Measurements from ENCODE around the gene EID2B.
A peak's percentile ranks its signal among the peaks of the same experiment; 100 is the strongest.

Gene EID2B

GRCh38 chr19:39525205-39525604 is 7.4 kb downstream of the EID2B start:
- DNase-seq, result no peak

GRCh38 chr19:39524495-39524894 is 8.2 kb downstream of the EID2B start:
- no peak for DNase-seq

- no peak for DNase-seq
Observed at GRCh38 chr19:39520541-39521484, 11.8 kb downstream of the EID2B start.

DNA sequence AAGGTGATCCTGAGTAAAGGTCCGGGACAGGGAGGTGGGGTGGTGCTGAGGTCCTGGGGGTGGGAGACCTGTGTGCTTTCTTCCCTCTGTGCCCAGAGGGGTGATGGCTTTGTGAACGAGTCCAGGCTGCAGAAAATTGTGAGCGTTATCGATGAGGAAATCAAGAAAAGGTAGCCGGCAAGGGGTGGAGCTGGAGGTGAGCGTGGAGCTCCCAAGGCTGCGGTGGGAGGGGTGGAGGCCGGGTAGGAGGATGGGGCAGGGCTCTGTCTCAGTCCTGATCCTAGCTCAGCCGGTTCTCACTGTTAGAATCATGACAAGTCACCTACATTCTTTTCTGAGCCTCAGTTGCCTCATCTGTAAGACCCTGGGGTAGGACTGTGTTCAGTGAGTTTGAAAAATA is 13.7 kb downstream of the EID2B start:
- no peak for DNase-seq

- no peak for DNase-seq
Observed at GRCh38 chr19:39518458-39518857, 14.2 kb downstream of the EID2B start.

DNA sequence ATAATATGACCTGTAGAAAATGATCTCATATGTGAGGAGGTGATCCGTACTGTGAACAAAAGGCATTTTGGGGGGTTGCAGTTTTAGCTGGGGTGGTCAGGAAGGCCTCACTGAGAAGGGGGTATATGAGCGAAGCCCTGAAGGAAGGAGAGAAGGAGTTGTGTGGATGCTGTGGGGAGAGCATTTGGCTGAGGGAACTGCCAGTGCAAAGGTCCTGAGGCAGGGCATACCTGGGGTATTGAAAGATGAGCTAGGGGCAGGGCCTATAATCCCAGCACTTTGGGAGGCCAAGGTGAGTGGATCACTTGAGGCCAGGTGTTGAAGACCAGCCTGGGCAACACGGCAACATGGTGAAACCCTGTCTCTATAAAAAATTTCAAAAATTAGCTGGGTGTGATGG is 15.2 kb downstream of the EID2B start:
- DNase-seq, result no peak

- no peak for DNase-seq
Observed at GRCh38 chr19:39516270-39516669, 16.4 kb downstream of the EID2B start.

- DNase-seq, result no peak
Observed at GRCh38 chr19:39515551-39516191, 17.0 kb downstream of the EID2B start.

DNA sequence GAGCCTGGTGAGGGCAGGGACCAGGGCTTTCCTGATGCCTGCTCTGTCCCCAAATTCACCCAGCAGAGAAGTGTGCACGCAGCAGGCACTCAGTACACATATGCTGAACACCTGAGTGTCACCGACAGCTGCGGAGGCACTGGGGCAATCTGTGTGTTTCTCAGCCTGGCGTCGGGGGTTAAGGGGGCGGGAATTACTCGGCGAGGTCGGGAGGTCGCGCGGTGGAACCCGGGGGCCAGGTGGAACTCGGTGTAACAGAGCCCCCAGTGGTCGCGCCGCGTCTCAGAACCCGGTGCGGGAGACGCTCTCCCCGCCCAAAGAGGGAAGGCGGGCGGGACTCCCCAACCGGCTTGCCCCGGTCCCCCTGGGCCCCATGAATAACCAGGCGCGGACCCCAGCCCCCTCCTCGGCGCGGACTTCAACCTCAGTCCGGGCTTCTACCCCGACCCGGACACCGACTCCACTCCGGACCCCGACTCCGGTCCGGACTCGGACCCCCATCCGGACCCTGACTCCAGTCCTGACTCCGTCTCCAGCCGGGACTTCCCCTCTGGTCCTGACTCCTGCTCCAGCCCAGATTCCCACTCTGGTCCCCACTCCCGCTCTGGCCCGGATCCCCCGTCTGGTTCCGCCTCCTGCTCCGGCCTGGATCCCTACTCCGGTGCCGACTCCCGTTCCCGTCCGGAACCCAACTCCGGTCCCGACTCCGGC is 17.7 kb downstream of the EID2B start, which contains the start of gene SELENOV:
Gene SELENOV, plus strand, starts transcription at position 300 of the 711 bp plus-strand sequence. Its CDS starts 74 bp downstream, at position 374.
- peak; percentile 35 for DNase-seq

DNA sequence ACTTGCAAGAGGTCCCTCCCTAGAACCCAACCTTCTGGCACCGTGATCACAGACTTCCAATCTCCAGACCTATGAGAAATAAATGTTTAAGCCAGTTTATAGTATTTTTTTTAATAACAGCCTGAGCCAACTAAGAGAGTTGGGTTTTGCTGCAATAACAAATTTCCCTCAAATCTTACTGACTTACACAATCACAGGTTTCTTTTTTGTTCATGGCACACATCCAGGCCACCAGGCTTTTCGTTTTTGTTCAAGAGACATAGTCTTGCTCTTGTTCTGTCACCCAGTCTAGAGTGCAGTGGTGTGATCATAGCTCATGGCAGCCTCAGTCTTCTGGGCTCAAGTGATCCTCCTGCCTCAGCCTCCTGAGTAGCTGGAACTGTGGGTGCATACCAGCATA is 19.7 kb downstream of the EID2B start:
- no peak for DNase-seq

DNA sequence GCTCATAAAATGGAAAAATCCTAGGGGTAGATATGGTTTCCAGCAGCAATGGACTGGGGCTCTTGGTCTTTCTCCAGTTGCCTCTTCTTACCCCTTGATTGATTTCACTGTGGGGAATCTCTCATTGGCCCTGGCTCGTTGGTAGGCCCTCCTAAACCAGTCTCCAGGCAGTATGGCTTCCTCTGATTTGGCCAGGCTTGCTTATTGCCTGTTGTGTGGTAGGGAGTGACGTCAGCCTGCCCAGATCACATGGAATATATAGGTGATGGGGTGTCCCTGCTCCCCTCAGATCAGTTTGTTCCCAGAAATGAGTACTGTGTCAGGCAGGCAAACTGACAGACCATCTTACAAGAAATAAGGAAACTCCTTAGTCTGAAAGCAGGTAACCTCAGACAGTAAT is 23.4 kb downstream of the EID2B start:
- no peak for DNase-seq

DNA sequence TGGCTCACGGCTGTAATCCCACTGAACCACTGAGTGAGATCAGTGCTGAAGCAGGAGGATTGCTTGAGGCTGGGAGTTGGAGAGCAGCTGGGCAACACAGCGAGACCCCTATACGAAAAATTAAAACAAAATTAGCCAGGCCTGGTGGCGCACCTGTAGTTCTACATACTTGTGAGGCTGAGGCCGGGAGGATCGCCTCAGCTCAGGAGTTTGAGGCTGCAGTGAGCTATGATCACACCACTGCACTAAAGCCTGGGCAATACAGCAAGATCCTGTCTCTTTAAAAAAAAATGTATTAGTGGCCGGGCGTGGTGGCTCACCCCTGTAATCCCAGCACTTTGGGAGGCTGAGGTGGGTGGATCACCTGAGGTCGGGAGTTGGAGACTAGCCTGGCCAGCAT is 24.0 kb downstream of the EID2B start:
- no peak for DNase-seq

DNA sequence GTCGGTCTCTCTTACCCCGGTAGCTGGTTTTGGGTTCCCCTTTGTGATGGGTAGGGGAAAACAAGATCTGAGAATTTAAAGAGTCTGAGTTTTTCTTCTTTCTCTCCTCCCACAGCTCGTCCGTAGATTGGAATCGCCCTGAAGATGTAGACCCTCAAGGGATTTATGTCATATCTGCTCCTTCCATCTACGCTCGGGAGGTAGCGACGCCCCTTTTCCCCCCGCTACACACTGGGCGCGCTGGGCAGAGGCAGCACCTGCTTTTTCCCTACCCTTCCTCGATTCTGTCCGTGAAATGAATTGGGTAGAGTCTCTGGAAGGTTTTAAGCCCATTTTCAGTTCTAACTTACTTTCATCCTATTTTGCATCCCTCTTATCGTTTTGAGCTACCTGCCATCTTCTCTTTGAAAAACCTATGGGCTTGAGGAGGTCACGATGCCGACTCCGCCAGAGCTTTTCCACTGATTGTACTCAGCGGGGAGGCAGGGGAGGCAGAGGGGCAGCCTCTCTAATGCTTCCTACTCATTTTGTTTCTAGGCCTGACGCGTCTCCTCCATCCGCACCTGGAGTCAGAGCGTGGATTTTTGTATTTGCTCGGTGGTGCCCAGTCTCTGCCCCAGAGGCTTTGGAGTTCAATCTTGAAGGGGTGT is 24.8 kb downstream of the EID2B start:
- no peak for DNase-seq

DNA sequence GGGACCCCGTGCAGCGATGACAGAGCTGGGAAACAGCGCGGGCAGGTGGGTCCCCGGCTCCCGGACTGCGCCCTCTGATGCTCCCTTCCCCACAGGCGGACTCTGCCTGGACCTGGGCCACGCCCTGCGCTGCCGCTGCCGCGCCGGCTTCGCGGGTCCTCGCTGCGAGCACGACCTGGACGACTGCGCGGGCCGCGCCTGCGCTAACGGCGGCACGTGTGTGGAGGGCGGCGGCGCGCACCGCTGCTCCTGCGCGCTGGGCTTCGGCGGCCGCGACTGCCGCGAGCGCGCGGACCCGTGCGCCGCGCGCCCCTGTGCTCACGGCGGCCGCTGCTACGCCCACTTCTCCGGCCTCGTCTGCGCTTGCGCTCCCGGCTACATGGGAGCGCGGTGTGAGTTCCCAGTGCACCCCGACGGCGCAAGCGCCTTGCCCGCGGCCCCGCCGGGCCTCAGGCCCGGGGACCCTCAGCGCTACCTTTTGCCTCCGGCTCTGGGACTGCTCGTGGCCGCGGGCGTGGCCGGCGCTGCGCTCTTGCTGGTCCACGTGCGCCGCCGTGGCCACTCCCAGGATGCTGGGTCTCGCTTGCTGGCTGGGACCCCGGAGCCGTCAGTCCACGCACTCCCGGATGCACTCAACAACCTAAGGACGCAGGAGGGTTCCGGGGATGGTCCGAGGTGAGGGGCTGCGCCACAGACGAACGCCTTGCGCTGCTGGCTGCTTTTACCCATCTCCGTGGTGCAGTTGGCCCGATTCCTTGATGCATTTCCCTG is 25.5 kb downstream of the EID2B start:
- DNase-seq, result peak; percentile 79

GRCh38 chr19:39506598-39506943 is 26.1 kb downstream of the EID2B start:
- no peak for DNase-seq

- no peak for DNase-seq
Observed at GRCh38 chr19:39502640-39503417, 29.8 kb downstream of the EID2B start.

GRCh38 chr19:39501340-39501739 is 31.3 kb downstream of the EID2B start:
- DNase-seq, result no peak

- no peak for DNase-seq
Observed at GRCh38 chr19:39500543-39500942, 32.1 kb downstream of the EID2B start.

- no peak for DNase-seq
Observed at GRCh38 chr19:39499932-39500331, 32.7 kb downstream of the EID2B start.

GRCh38 chr19:39498798-39499642 is 33.6 kb downstream of the EID2B start, which contains the start of gene DLL3:
Gene DLL3 (plus strand): TSS chr19:39498947. CDS start chr19:39498975, 28 bp downstream.
- peak; percentile 75 for DNase-seq
